HG03432 (cell line): ENCODE data around the gene GSTCD.
"Not testable (repeated sequence)": the region's sequence is repeated elsewhere in the genome, so short reads cannot be mapped to it uniquely, and the experiment has no call there.

ENCODE experiments used
- ATAC-seq: cut with Tn5 transposase; IDR thresholded peaks from one replicate; pipeline ENCODE4 v1.9.1; 2021; ENCODE audit warnings: mild to moderate bottlenecking, moderate library complexity; ENCODE audit not compliant: unreplicated experiment

GSTCD gene

DNA sequence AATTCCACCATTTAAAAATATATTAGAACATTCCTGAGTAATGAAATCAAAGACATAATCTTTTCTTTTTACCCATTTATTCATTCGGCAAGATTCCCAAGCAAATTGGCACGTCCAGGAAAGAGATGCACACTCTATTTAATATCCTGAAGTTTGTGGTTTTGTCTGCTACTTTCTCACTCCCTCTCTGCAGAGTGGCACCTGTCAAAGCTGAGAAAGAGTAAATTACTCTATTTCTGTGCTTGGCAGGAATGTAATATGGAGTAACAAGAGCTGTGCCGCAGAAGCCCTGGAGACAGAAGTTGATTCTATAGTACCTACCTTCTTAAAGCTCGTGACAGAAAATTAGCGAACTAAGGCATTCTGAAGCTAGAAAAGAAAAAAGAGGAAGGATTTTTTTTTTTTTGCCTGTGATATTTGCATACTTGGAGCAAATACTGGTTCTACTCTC, 5.5 kb downstream of the GSTCD start:
- ATAC-seq, result peak; percentile 64

DNA sequence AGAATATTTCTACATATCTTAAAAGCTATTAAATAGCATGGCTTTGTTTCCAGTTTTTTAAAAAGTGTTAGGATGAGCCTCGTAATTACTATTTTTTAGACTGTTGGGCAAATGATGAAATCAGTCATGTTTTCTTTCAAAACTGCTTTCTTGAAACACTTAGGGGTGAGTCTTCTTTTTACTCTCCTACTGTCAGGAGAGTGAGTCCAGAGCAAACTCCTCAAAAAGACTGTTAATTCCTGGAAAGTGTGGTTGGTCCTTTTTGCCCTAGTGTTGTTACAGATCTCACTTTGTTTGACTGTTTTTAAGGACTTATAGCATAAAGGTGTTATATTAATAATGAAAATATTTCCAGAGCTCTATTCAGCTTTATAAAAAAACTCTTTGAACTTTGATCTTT, 6.3 kb downstream of the GSTCD start:
- no peak for ATAC-seq

DNA sequence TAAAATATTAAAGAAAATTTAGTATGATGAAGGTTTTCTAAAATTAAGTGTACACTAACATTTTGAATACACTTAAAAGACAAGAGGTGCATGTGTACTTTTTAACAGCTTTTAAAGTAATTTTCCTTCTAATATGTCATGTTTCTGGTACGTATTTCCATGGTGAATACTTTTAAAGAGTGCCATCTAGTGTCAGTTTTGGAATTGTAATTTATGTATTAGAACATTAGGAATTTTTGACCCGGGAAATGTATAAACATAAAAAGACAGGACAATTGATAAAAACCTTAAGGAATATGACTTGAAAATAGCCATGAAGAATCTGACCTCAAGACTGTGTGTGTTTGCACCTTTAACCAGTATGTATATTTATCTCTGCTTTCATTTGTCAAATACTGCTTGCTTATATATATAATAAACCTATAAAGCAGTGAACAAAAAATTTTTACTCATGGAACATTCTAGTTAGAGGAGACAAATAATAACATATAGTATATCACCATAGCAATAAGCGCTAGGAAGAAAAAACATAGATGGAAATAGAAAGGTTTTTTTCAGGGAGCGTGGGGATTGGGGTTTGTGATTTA, 7.2 kb downstream of the GSTCD start:
- ATAC-seq, result no peak

DNA sequence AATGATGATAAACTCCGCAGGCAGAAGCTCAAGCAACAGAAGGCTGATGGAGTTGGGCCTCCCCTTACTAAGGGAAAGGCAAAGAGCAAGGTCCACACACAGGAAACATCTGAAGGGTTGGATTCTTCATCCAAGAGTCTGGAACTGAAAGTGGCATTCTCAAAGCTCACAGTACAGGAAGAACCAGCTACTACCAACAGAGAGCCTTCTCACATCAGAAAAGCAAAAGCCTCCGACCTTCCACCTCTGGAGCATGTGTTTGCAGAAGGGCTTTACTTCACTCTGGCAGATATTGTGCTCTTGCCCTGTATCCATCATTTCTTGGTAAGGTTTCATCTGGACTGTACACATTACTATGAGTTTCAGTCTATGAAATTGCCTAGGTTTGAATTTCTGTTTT, 10.6 kb downstream of the GSTCD start:
- no peak for ATAC-seq

DNA sequence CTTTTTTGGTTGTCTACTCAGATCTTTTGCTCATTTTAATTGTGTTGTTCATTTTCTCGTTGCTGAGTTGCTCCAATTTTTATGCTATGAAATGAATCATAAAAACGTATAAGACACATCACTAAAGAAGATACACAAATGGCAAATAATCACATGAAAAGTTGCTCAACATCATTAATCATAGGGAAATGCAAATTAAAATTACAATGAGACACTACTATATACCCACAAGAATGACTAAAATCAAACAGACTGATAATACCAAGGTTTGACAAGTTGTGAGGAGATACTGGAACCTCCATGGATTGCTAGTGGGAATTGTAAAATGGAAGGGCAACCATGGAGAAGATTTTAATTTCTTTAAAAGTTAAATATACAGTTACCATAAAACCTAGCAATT, 17.0 kb downstream of the GSTCD start:
- no peak for ATAC-seq

DNA sequence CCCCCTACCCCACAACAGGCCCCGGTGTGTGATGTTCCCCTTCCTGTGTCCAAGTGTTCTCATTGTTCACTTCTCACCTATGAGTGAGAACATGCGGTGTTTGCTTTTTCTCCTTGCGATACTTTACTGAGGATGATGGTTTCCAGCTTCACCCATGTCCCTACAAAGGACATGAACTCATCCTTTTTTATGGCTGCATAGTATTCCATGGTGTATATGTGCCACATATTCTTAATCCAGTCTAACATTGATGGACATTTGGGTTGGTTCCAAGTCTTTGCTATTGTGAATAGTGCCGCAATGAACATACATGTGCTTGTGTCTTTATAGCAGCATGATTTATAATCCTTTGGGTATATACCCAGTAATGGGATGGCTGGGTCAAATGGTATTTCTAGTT, 21.3 kb downstream of the GSTCD start:
- ATAC-seq, result not testable (repeated sequence)

DNA sequence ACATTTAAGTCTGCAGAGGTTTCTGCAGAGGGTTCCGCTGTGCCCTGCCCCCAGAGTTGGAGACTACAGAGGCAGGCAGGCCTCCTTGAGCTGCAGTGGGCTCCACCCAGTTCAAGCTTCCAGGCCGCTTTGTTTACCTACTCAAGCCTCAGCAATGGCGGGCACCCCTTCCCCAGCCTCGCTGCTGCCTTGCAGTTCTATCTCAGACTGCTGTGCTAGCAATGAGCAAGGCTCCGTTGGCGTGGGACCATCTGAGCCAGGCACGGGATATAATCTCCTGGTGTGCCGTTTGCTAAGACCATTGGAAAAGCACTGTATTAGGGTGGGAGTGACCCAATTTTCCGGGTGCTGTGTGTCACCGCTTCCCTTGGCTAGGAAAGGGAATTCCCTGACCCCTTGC, 26.6 kb downstream of the GSTCD start:
- ATAC-seq, result not testable (repeated sequence)

DNA sequence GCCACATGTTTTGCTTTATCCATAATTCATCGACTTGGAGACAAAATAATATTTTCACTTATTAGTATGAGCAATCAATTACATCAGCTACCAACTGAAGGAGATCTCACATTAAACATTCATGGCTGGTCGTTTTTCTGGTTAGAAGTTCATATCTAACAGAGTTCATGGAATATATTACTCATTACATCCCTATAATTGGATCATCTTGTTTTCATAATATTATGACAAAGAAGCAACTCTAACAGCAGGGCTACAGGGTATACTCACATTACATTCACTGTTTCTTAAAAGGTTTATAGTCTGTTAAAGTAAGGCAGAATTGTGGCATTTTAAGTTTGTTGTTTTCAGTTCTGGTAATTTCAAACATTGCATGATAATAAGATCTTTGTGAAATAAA, 33.0 kb downstream of the GSTCD start:
- ATAC-seq, result no peak

DNA sequence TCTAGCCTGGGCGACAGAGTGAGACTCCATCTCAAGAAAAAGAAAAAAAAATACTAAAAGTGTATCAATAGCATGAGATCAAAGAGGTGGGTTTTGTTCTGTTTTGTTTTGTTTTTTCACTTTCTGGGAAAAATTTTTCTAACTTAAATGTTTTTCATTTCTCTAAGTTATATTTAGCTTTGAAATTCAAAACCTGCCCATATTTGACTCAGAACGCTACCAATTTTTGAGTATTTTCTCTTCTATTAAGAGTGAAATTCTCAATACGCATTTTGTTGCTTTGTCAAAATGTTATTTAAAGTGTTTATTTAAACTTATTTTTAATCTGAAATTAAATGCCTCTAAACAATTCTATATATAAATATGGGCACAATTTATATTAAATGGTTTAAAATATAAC, 39.6 kb downstream of the GSTCD start:
- peak; percentile 37 for ATAC-seq

DNA sequence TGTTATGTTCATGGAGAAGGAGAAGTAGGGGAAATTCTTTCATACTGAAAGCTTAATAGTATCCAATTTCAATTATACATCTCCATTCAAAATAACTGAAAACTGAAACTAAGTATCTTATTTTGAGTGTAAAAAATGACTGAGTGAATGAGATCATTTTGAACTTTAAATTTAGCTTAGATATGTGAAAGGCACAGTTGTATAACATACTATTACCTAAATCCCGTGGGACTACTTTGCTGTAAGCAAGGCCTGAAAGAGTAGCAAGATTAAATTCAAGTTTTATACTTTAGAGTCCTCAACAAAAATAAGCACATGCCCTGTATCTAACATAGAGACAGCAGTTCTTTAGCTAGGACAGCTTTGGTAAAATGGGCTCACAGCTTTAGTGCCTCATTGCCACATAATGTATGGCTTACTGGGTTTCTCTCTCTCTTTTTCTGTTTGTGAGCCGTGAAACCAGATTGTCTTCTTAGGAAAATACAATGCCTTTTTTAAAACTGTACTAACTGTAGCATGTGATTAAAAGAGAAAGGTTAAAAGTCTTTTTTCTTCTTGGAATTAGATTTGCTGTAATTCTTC, 43.2 kb downstream of the GSTCD start:
- ATAC-seq, result peak; percentile 53

DNA sequence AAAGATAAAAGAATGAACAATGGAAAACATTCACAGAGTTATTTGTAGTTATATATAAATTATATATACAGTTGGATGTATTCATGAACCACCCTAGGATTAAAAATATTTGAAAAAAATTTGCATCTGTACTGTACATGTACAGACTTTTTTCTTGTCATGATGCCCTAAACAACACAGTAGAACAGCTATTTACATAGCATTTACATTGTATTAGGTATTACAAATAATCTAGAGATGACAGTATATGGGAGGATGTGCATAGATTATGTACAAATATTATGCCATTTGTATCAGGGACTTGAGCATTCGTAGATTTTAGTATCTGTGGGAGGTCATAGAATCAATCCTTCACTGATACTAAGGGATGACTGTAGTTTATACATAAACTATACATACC, 44.8 kb downstream of the GSTCD start:
- ATAC-seq, result no peak

DNA sequence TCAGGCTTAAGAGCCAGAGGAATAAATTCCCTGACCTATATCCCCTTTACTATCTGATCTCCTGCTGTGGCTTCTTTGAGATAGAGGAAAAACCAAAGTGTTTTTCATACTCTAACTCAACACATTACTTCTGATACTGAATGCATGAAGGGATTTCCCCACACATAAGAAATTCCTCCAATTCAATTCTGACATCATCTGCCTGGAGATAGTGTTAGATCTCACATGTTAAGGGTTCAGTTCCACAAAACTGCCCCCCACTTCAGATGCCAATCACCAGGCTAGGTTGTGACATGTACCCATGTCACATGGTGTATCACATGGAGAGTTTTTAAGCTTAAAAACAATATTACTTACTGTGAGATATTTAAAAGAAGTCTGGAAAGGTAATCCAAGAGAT, 46.8 kb downstream of the GSTCD start:
- no peak for ATAC-seq

DNA sequence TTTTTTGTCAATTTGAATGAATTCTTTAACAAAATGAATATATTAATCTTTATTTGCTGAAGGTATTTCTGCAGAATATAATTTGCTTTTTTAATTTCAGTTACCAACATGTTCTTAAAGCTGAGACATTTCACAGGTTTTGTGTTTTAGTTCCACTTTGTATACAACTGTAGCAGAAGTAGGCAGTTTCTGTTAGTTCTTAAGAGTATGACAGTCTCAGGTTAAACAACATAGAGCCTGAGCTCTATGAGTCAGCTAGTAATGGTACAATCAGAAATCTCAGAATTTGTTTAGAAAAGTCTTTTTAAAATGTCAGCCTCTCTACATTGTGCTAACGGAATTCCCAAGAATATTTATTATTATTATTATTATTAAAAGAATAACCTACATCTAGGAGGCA, 50.4 kb downstream of the GSTCD start:
- no peak for ATAC-seq

DNA sequence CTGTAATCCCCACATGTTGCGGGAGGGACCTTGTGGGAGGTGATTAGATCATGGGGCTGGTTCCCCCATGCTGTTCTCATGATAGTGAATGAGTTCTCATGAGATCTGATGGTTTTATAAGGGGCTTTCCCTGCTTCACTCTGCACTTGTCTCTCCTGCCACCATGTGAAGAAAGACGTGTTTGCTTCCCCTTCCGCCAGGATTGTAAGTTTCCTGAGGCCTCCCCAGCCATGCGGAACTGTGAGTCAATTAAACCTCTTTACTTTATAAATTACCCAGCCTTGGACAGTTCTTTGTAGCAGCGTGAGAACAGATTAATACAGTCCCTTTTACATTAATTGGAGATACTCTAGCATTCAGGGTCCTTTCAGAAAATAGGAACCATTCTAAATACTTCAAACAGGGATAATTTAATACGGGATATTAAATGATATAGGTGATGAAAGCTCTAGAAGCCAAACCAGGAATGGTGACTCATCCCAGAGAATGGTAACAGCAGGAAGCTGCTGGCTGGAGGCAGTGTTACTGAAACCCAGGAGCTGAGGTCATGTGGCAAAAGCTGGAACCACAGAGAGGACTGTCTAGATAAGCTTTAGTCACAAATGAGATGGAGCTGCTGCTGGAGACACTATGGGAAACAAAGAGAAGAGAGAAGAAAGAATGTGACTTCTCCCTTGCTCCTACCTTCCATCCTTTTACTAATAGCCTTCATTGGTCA, 57.3 kb downstream of the GSTCD start:
- ATAC-seq, result no peak

DNA sequence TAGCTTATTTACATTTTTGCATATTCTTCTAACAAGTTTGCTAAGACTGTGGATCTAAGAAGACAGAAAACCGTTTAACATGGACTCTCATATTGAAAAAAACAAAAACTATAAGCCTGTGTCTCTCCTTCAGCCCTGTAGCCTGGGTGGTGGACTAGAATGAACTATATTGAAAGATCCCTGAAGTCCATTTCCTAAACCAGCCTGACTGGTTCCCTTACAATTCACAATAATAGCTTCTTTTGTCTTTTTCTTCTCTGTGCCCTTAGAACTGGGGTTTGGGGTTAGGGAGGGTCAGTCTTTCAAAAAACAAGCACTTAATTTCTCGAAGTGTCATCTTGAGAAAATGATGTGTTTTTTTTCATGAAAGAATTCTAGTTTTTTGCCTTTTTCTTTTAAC, 59.0 kb downstream of the GSTCD start:
- ATAC-seq, result no peak

DNA sequence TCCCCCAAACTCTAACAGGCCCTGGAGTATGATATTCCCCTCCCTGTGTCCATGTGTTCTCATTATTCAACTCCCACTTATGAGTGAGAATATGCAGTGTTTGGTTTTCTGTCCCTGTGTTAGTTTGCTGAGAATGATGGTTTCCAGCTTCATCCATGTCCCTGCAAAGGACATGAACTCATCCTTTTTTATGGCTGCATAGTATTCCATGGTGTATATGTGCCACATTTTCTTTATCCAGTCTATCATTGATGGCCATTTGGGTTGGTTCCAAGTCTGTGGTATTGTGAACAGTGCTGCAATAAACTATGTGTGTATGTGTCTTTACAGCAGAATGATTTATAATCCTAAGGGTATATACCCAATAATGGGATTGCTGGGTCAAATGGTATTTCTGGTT, 61.9 kb downstream of the GSTCD start:
- not testable (repeated sequence) for ATAC-seq

DNA sequence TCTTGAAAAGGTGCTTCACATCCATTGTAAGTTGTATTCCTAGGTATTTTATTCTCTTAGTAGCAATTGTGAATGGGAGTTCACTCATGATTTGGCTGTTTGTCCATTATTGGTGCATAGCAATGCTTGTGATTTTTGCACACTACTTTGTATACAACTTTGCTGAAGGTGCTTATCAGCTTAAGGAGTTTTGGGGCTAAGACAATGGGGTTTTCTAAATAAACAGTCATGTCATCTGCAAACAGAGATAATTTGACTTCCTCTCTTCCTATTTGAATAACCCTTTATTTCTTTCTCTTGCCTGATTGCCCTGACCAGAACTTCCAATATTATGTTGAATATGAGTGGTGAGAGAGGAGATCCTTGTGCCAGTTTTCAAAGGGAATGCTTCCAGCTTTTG, 63.5 kb downstream of the GSTCD start:
- not testable (repeated sequence) for ATAC-seq

DNA sequence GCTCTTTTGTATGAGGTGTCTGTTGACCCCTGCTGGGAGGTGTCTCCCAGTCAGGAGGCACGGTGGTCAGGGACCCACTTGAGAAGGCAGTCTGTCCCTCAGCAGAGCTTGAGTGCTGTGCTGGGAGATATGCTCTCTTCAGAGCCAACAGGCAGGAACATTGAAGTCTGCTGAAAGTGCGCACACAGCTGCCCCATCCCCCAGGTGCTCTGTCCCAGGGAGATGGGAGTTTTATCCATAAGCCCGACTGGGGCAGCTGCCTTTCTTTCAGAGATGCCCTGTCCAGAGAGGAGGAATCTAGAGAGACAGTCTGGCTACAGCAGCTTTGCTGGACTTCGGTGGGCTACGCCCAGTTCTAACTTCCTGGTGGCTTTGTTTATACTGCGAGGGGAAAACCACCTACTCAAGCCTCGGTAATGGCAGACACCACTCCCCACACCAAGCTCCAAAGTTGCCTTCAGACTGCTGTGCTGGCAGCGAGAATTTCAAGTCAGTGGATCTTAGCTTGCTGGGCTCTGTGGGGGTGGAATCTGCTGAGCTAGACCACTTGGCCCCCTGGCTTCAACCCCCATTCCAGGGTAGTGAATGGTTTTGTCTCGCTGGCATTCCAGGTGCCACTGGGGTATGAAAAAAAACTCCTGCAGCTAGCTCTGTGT, 67.3 kb downstream of the GSTCD start:
- ATAC-seq, result not testable (repeated sequence)

DNA sequence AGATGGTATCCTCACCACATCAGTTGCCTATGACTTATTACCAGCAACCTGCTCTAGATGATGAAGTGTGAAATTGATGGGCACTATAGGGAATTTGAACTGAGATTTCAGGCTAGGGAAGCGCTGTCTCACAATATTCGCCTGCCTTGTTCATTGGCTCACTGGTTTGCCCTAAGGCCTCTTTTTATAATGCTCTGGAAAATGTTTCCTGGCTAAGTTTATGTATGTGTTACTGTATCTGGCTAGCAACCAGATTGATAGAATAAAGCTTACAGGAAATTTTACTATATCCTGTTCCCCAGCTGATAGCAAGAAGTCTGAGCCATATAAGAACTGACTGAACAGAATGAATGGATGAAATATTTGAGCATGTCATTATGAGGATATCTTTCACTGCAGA, 71.6 kb downstream of the GSTCD start:
- no peak for ATAC-seq

DNA sequence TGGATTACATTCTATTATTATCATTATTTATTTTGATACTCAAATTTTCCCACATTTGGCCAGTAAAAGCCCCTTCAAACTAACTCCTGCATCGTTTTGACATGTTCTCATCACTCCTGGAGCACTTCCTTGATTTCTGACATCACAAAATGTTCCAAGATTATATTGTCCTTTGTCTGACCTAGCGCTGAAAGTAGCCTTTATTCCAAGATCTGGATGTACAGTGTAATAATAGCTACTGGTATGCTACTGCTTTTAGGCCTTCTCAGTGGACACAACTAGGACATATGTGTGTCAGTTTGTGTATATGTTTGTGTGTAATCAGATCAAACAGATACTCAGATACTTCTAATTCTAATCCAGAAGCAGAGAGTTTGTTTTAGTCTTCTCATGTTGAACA, 76.2 kb downstream of the GSTCD start:
- no peak for ATAC-seq

DNA sequence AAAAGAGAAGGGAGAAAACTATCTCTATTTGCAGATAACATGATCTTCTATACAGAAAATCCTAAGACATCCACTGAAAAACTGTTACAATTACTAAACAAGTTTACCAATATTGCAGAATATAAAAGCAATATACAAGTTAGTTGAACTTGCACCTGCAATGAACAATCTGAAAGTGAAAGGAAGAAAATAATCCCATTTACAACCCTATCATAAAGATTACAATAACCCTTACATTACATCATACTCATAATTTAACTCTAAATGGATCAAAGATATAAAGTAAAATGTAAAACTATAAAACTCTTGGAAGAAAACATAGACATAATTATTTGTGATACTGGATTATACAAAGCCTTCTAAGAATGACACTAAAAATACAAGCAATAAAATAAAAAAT, 77.2 kb downstream of the GSTCD start:
- ATAC-seq, result no peak

DNA sequence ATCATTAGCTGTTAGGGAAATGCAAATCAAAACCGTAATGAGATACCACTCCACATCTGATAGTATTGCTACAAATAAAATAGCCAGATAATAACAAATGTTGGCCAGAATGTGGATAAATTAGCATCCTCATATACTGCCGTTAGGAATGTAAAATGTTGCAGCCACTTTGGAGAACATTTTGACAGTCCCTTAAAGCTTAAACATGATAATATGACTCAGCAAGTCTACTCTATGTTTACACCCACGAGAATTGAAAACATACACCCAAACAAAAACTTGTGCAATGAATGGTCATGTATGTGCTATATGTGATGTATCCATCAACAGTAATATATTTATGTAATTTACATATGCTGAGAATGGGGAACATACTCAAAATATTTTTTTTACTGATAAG, 78.2 kb downstream of the GSTCD start:
- ATAC-seq, result no peak
